Esophagus muscularis mucosa (tissue), 4 donors: ENCODE data around the gene ALAD.

Source experiments
- CTCF ChIP-seq, 3 experiments: fragments of 200-600 bp in 2 of 3; fragments of 450-650 bp in 1 of 3; sonication (generic) in 2 of 3; IDR thresholded peaks; one replicate each; pipeline ENCODE4 v1.5.1; 2017 to 2019; ENCODE audit warnings: antibody characterized with exemption in 3 of 3, mild to moderate bottlenecking in 2 of 3, moderate library complexity in 1 of 3
- EP300 ChIP-seq: sonication (generic); formaldehyde crosslinking; IDR thresholded peaks from one replicate; pipeline ENCODE4 v1.6.1; 2017; ENCODE audit warnings: antibody characterized with exemption
- POLR2AphosphoS5 ChIP-seq, 2 donors: sonication (generic); formaldehyde crosslinking; IDR thresholded peaks; one replicate each; pipeline ENCODE4 v1.6.1; 2017; ENCODE audit warnings: antibody characterized with exemption in 2 of 2

GRCh38 chr9:113417370-113417769 is 16.3 kb upstream of the ALAD start:
- no peak for TF ChIP-seq EP300
- no peak for TF ChIP-seq POLR2AphosphoS5 (IDR thresholded peaks at IDR 0.05)
- TF ChIP-seq CTCF (IDR thresholded peaks at IDR 0.05), result no peak
